Measurements from ENCODE around the gene PTGES3.

PTGES3 gene

DNA sequence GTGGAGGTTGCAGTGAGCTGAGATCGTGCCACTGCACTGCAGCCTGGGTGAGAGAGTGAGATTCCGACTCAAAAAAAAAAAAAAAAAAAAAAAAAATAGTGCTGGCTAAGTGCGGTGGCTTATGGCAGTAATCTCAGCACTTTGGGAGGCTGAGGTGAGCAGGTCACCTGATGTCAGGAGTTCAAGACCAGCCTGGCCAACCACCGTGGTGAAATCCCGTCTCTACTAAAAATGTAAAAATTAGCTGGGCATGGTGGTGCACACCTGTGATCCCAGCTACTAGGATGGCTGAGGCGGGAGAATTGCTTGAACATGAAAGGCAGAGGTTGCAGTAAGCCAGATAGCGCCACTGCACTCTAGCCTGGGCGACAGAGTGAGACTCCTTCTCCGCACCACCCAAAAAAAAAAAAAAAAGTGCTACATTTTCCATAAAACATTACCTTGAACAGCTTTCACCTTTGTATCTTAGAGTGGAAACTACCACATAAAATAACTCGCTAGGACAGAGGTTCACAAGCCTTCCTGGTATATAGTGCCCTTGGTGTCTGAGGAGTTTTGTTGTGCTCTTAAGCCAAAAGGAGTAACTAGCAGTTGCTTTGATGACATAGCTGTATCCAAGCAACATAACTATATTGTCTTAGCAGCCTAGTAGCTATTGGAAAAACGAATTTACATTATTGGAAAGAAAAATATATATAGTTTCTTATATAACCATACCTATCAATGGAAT, 11.1 kb downstream of the PTGES3 start:
- DNase-seq (ENCODE audit: low read depth) = no peak
- TF ChIP-seq, protein P1, sequence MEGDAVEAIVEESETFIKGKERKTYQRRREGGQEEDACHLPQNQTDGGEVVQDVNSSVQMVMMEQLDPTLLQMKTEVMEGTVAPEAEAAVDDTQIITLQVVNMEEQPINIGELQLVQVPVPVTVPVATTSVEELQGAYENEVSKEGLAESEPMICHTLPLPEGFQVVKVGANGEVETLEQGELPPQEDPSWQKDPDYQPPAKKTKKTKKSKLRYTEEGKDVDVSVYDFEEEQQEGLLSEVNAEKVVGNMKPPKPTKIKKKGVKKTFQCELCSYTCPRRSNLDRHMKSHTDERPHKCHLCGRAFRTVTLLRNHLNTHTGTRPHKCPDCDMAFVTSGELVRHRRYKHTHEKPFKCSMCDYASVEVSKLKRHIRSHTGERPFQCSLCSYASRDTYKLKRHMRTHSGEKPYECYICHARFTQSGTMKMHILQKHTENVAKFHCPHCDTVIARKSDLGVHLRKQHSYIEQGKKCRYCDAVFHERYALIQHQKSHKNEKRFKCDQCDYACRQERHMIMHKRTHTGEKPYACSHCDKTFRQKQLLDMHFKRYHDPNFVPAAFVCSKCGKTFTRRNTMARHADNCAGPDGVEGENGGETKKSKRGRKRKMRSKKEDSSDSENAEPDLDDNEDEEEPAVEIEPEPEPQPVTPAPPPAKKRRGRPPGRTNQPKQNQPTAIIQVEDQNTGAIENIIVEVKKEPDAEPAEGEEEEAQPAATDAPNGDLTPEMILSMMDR (IDR thresholded peaks at IDR 0.05; ENCODE audit: low read depth, low read length, missing control alignments) = no peak
- H3K4me3 ChIP-seq (ENCODE audit: low read depth, low read length) = no peak overlapping the region

DNA sequence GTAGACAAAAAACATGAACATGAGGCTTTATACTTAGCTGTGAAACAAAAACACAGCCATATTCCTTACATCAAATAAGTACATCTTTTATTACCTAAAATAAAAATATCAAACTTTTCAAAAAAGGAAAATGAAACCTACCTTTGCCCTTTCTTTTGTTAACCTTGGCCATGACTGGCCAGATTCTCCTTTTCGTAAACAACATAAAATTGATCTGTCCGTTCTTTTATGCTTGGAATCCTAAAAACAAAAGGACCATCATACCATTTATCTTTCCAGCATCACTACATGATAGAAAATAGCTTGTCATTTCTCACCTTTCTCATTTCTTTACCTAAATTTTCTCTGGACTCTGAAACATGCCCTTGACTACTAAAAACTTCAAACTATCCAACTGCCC, 16.5 kb downstream of the PTGES3 start:
- no peak for DNase-seq (ENCODE audit: low read depth)
- H3K4me3 ChIP-seq (ENCODE audit: low read depth, low read length) = no peak overlapping the region
- TF ChIP-seq, protein P1 (IDR thresholded peaks at IDR 0.05; ENCODE audit: low read depth, low read length, missing control alignments) = no peak

DNA sequence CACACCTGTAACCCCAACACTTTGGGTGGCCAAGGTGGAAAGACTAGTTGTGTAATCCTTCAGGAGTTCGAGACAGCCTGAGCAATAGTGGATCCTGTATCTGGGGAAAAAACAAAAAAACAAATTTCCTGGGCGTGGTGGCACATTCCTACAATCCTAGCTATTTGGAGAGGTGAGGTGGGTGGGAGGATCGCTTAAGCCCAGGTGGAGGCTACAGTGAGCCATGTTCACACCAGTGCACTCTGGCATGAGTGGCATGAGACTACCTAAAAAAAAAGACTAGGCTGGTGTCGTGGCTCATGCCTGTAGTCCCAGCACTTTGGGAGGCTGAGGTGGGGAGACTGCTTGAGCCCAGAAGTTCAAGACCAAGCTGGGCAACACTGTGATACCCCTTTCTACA, 17.2 kb downstream of the PTGES3 start:
- DNase-seq (ENCODE audit: low read depth) = no peak
- H3K4me3 ChIP-seq (ENCODE audit: low read depth, low read length) = no peak overlapping the region
- TF ChIP-seq, protein P1 (IDR thresholded peaks at IDR 0.05; ENCODE audit: low read depth, low read length, missing control alignments) = no peak

DNA sequence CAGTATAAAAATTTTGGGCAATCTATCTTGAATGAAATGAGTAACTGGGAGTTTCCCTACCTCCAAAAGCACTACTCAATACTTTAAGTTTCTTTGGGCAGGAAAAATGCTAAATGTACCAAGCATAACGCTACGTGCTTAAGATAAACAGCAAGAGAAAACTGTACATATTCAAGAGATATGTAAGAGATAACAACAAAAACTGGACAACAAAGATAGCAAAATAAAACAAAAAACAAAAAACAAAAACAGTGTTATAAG, 20.0 kb downstream of the PTGES3 start:
- H3K4me3 ChIP-seq (ENCODE audit: low read depth, low read length) = no peak overlapping the region
- TF ChIP-seq, protein P1 (IDR thresholded peaks at IDR 0.05; ENCODE audit: low read depth, low read length, missing control alignments) = no peak
- DNase-seq (ENCODE audit: low read depth) = no peak

DNA sequence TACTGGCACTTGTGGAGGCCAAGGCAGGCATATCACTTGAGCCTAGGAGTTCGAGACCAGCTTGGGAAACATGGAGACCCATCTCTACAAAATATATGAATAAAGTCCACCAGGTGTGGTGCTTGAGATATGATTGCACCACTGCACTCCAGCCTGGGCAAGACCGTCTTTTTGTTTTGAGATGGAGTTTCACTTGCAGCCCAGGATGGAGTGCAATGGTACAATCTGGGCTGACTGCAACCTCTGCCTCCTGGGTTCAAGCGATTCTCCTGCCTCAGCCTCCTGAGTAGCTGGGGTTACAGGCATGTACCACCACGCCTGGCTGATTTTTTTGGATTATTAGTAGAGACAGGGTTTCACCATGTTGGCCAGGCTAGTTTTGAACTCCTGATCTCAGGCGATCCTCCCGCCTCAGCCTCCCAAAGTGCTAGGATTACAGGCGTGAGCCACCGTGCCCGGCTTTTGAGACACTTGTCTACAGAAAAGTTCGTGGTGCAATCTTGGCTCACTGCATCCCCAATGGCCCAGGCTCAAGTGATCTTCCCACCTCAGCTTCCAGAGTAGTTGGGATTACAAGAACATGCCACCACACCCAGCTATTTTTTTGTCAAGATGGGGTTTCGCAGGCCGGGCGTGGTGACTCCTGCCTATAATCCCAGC, 26.0 kb downstream of the PTGES3 start:
- H3K4me3 ChIP-seq (ENCODE audit: low read depth, low read length) = no peak overlapping the region
- DNase-seq (ENCODE audit: low read depth) = no peak
- TF ChIP-seq, protein P1 (IDR thresholded peaks at IDR 0.05; ENCODE audit: low read depth, low read length, missing control alignments) = no peak

DNA sequence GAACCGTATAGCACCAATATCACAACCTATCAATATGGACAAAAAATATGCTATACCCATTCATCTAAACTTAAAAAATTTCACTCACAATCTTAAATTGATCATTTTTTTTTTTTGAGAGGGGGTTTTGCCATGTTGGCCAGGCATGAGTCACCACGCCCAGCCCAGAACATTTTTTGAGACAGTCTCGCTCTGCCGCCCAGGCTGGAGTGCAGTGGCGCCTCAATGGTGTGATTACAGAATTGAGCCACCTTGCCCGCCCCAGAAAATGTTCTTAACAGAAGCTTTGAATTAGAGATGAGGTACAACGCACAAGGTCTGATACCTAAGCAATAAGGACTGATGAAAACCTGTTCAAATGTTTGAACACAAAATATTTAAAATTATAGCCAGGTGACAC, 26.5 kb downstream of the PTGES3 start:
- DNase-seq (ENCODE audit: low read depth) = no peak
- no peak overlapping the region for H3K4me3 ChIP-seq (ENCODE audit: low read depth, low read length)
- TF ChIP-seq, protein P1 (IDR thresholded peaks at IDR 0.05; ENCODE audit: low read depth, low read length, missing control alignments) = no peak

DNA sequence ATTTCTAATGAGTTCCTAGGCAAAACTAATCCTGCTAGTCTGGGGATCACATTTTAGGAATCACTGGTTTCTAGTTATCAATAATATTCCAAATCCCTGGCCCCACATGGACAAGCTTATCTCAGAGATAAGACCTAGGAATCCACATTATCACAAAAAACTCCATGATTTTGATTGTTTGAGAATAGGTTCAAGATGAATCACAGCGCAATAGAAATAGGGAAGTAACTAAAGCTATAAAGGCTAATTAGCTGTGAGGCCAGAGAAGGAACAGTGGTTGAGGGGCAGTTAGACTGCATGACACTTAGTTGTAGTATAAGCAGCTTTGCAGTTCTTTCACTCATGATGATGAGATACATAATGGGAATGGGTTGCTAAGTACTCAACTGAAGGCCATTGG, 29.2 kb downstream of the PTGES3 start:
- no peak overlapping the region for H3K4me3 ChIP-seq (ENCODE audit: low read depth, low read length)
- no peak for DNase-seq (ENCODE audit: low read depth)
- TF ChIP-seq, protein P1 (IDR thresholded peaks at IDR 0.05; ENCODE audit: low read depth, low read length, missing control alignments) = no peak
